C4-2B (cell line): Measurements from ENCODE around the gene CRABP1.

Source experiments
- CTCF ChIP-seq: fragments of 450-650 bp; conservative IDR thresholded peaks from 2 replicates; pipeline ENCODE4 v1.5.1; 2017; ENCODE audit warnings: mild to moderate bottlenecking
- ZFX ChIP-seq: fragments of 450-650 bp; IDR thresholded peaks from 2 replicates; pipeline ENCODE4 v1.6.1; 2017

GRCh38 chr15:78359041-78359808 is 19.1 kb downstream of the CRABP1 start:
- no peak for TF ChIP-seq CTCF
- no peak for TF ChIP-seq ZFX
